ENCODE data around the gene MBNL3. TPM values are rescaled to one million over a fixed set of nuclear protein-coding genes. Genes with fewer than 3 reads are reported as not detected.

Gene MBNL3
- total RNA-seq, 1 donor from 2014 or later = 8.9 TPM

GRCh38 chrX:132433001-132433400 lies 55.8 kb downstream of the MBNL3 start:
- Mint-ChIP-seq H3K27me3 (ENCODE audit: insufficient read depth) (no peaks in the 10 kb centered on the region), H3K9me3 (no peaks in the 10 kb centered on the region), H3K36me3 (ENCODE audit: low read depth) (no peaks in the 10 kb centered on the region), H3K4me1 (ENCODE audit: low read depth) (no peaks in the 10 kb centered on the region), H3K27ac (no peak overlapping the region), H3K4me3 (no peak overlapping the region)
- intact Hi-C loops (cut with micrococcal nuclease) = no loop called here
- no peak for DNase-seq (ENCODE audit: low spot score)

GRCh38 chrX:132428896-132429295 lies 59.9 kb downstream of the MBNL3 start:
- no peak for DNase-seq (ENCODE audit: low spot score)
- Mint-ChIP-seq H3K4me1 (ENCODE audit: low read depth) (no peaks in the 10 kb centered on the region), H3K4me3 (no peak overlapping the region), H3K27ac (no peak overlapping the region), H3K36me3 (ENCODE audit: low read depth) (no peaks in the 10 kb centered on the region), H3K27me3 (ENCODE audit: insufficient read depth) (no peaks in the 10 kb centered on the region), H3K9me3 (no peaks in the 10 kb centered on the region)
- intact Hi-C loops (cut with micrococcal nuclease) = no loop called here

- no peaks in the 10 kb centered on the region for H3K27me3 Mint-ChIP-seq (ENCODE audit: insufficient read depth)
- no peaks in the 10 kb centered on the region for H3K9me3 Mint-ChIP-seq
- intact Hi-C loops (cut with micrococcal nuclease) = no loop called here
These were observed 62.0 kb downstream of the MBNL3 start for GRCh38 chrX:132426695-132427281.

GRCh38 chrX:132425744-132426318 lies 63.0 kb downstream of the MBNL3 start:
- H3K4me3 Mint-ChIP-seq = no peak overlapping the region
- intact Hi-C loops (cut with micrococcal nuclease) = no loop called here
- H3K9me3 Mint-ChIP-seq = no peaks in the 10 kb centered on the region
- H3K4me1 Mint-ChIP-seq (ENCODE audit: low read depth) = no peaks in the 10 kb centered on the region
- no peaks in the 10 kb centered on the region for H3K36me3 Mint-ChIP-seq (ENCODE audit: low read depth)
- H3K27me3 Mint-ChIP-seq (ENCODE audit: insufficient read depth) = no peaks in the 10 kb centered on the region
- no peak for DNase-seq (ENCODE audit: low spot score)
- H3K27ac Mint-ChIP-seq = no peak overlapping the region

More at GRCh38 chrX:132426695-132427281, 62.0 kb downstream of the MBNL3 start:
- H3K4me1 Mint-ChIP-seq (ENCODE audit: low read depth) = no peaks in the 10 kb centered on the region
- DNase-seq (ENCODE audit: low spot score) = no peak
- H3K27ac Mint-ChIP-seq = no peak overlapping the region
- H3K36me3 Mint-ChIP-seq (ENCODE audit: low read depth) = no peaks in the 10 kb centered on the region
- no peak overlapping the region for H3K4me3 Mint-ChIP-seq

- H3K4me3 Mint-ChIP-seq = no peak overlapping the region
- no peak overlapping the region for H3K27ac Mint-ChIP-seq
- no peak for DNase-seq (ENCODE audit: low spot score)
- H3K36me3 Mint-ChIP-seq (ENCODE audit: low read depth) = no peaks in the 10 kb centered on the region
- no peaks in the 10 kb centered on the region for H3K4me1 Mint-ChIP-seq (ENCODE audit: low read depth)
- intact Hi-C loops (cut with micrococcal nuclease) = no loop called here
- H3K27me3 Mint-ChIP-seq (ENCODE audit: insufficient read depth) = no peaks in the 10 kb centered on the region
- no peaks in the 10 kb centered on the region for H3K9me3 Mint-ChIP-seq
These were observed 65.5 kb downstream of the MBNL3 start for GRCh38 chrX:132423323-132423722.

- intact Hi-C loops (cut with micrococcal nuclease) = no loop called here
- no peak overlapping the region for H3K27ac Mint-ChIP-seq
- DNase-seq (ENCODE audit: low spot score) = no peak
- no peaks in the 10 kb centered on the region for H3K27me3 Mint-ChIP-seq (ENCODE audit: insufficient read depth)
- no peaks in the 10 kb centered on the region for H3K4me1 Mint-ChIP-seq (ENCODE audit: low read depth)
- H3K9me3 Mint-ChIP-seq = no peaks in the 10 kb centered on the region
- no peak overlapping the region for H3K4me3 Mint-ChIP-seq
- H3K36me3 Mint-ChIP-seq (ENCODE audit: low read depth) = no peaks in the 10 kb centered on the region
These were observed 73.8 kb downstream of the MBNL3 start for GRCh38 chrX:132415012-132415411.

- no peaks in the 10 kb centered on the region for H3K27me3 Mint-ChIP-seq (ENCODE audit: insufficient read depth)
- H3K4me1 Mint-ChIP-seq (ENCODE audit: low read depth) = no peaks in the 10 kb centered on the region
- H3K36me3 Mint-ChIP-seq (ENCODE audit: low read depth) = no peaks in the 10 kb centered on the region
- no peak overlapping the region for H3K27ac Mint-ChIP-seq
- H3K4me3 Mint-ChIP-seq = no peak overlapping the region
- no peak for DNase-seq (ENCODE audit: low spot score)
- intact Hi-C loops (cut with micrococcal nuclease) = no loop called here
- no peaks in the 10 kb centered on the region for H3K9me3 Mint-ChIP-seq
These were observed 74.4 kb downstream of the MBNL3 start for GRCh38 chrX:132414404-132414803.

- Mint-ChIP-seq H3K4me1 (ENCODE audit: low read depth) (no peaks in the 10 kb centered on the region), H3K36me3 (ENCODE audit: low read depth) (no peaks in the 10 kb centered on the region), H3K4me3 (no peak overlapping the region), H3K27ac (no peak overlapping the region), H3K27me3 (ENCODE audit: insufficient read depth) (no peaks in the 10 kb centered on the region), H3K9me3 (no peaks in the 10 kb centered on the region)
- intact Hi-C loops (cut with micrococcal nuclease) = no loop called here
- no peak for DNase-seq (ENCODE audit: low spot score)
These were observed 75.4 kb downstream of the MBNL3 start for GRCh38 chrX:132413459-132413858.

GRCh38 chrX:132412208-132412607 lies 76.6 kb downstream of the MBNL3 start:
- H3K4me3 Mint-ChIP-seq = no peak overlapping the region
- H3K36me3 Mint-ChIP-seq (ENCODE audit: low read depth) = no peaks in the 10 kb centered on the region
- no peaks in the 10 kb centered on the region for H3K27me3 Mint-ChIP-seq (ENCODE audit: insufficient read depth)
- intact Hi-C loops (cut with micrococcal nuclease) = no loop called here
- no peak overlapping the region for H3K27ac Mint-ChIP-seq
- H3K4me1 Mint-ChIP-seq (ENCODE audit: low read depth) = no peaks in the 10 kb centered on the region
- H3K9me3 Mint-ChIP-seq = no peaks in the 10 kb centered on the region
- DNase-seq (ENCODE audit: low spot score) = no peak

- H3K27ac Mint-ChIP-seq = no peak overlapping the region
- intact Hi-C loops (cut with micrococcal nuclease) = no loop called here
- H3K36me3 Mint-ChIP-seq (ENCODE audit: low read depth) = no peaks in the 10 kb centered on the region
- DNase-seq (ENCODE audit: low spot score) = no peak
- H3K27me3 Mint-ChIP-seq (ENCODE audit: insufficient read depth) = no peaks in the 10 kb centered on the region
- no peaks in the 10 kb centered on the region for H3K4me1 Mint-ChIP-seq (ENCODE audit: low read depth)
- H3K4me3 Mint-ChIP-seq = no peak overlapping the region
- no peaks in the 10 kb centered on the region for H3K9me3 Mint-ChIP-seq
These were observed 77.4 kb downstream of the MBNL3 start for GRCh38 chrX:132411310-132411977.

GRCh38 chrX:132409780-132410556 lies 78.9 kb downstream of the MBNL3 start:
- H3K9me3 Mint-ChIP-seq = no peaks in the 10 kb centered on the region
- intact Hi-C loops (cut with micrococcal nuclease) = no loop called here
- H3K4me3 Mint-ChIP-seq = no peak overlapping the region
- no peaks in the 10 kb centered on the region for H3K4me1 Mint-ChIP-seq (ENCODE audit: low read depth)
- DNase-seq (ENCODE audit: low spot score) = no peak
- H3K27me3 Mint-ChIP-seq (ENCODE audit: insufficient read depth) = no peaks in the 10 kb centered on the region
- no peaks in the 10 kb centered on the region for H3K36me3 Mint-ChIP-seq (ENCODE audit: low read depth)
- no peak overlapping the region for H3K27ac Mint-ChIP-seq

- H3K36me3 Mint-ChIP-seq (ENCODE audit: low read depth) = no peaks in the 10 kb centered on the region
These were observed 81.1 kb downstream of the MBNL3 start for GRCh38 chrX:132407691-132408090.

GRCh38 chrX:132406106-132406505 lies 82.7 kb downstream of the MBNL3 start:
- Mint-ChIP-seq H3K36me3 (ENCODE audit: low read depth) (no peaks in the 10 kb centered on the region), H3K4me1 (ENCODE audit: low read depth) (no peaks in the 10 kb centered on the region), H3K9me3 (no peaks in the 10 kb centered on the region), H3K27me3 (ENCODE audit: insufficient read depth) (no peaks in the 10 kb centered on the region), H3K27ac (no peak overlapping the region), H3K4me3 (no peak overlapping the region)
- intact Hi-C loops (cut with micrococcal nuclease) = no loop called here
- no peak for DNase-seq (ENCODE audit: low spot score)

More at GRCh38 chrX:132407691-132408090, 81.1 kb downstream of the MBNL3 start:
- no peaks in the 10 kb centered on the region for H3K27me3 Mint-ChIP-seq (ENCODE audit: insufficient read depth)
- no peaks in the 10 kb centered on the region for H3K9me3 Mint-ChIP-seq
- no peak overlapping the region for H3K4me3 Mint-ChIP-seq
- intact Hi-C loops (cut with micrococcal nuclease) = no loop called here
- no peak for DNase-seq (ENCODE audit: low spot score)
- no peak overlapping the region for H3K27ac Mint-ChIP-seq
- H3K4me1 Mint-ChIP-seq (ENCODE audit: low read depth) = no peaks in the 10 kb centered on the region
